D341Med (cell line): ENCODE data around the gene RERE.
"Not testable (repeated sequence)": the region's sequence is repeated elsewhere in the genome, so short reads cannot be mapped to it uniquely, and the experiment has no call there.

ENCODE experiments used
- DNase-seq: peaks from one replicate; pipeline ENCODE4 v3.0.0; 2012; ENCODE audit warnings: low spot score

RERE gene

DNA sequence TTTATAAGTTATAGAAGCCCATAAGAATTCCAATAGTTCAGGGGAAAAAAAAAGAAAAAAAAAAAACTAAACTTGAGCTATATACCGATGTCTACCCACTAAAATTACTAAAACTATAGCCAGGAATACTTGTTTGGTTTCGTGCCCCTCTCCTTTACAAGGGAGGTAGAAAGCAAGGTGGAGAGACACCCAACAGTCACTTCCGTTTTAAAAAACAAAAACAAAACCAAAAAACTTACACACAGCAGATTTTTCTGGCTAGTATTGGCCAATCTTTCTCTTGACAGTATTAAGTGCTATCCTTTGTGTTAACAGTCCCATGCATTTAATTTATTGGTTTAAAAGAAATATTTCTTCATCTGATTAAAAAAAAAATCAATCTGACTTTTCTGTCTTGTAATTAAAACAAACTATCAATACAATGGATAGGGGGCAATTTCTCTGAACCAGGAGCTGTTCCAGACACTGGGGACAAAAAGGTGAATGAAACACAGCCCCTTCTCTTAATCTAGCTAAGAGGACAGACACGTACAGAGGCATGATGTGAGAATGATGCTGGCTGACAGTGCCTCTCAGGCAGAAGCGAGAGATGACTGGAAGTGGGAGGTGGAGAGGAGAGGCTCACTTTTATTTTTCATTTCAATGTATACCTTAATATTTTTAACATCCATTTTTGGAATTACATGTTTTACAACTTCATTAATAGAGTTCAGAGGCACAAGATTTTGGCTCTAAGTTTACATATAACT, 214.8 kb downstream of the RERE start:
- DNase-seq: no peak

DNA sequence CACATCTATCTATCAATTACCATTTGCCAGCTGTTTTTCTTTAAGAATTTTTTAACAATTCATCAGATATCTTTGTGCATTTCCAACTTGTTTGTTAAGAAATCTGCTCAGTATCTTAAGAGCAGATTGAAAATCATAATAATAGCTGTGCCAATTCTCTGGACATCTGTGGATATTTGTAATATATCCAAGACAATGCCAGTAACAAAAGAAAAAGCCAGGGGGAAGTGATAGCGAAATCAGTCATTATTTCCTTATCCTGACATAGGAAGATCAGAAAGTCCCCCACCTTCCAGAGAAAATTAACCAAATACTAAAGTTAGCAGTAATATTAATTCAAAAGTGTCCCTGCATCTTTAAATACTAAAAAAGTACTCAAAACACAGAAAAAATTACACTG, 217.1 kb downstream of the RERE start:
- DNase-seq: no peak

- peak; percentile 29 for DNase-seq
These were observed 217.7 kb downstream of the RERE start for GRCh38 chr1:8599646-8600212.

- peak; percentile 30 for DNase-seq
These were observed 218.7 kb downstream of the RERE start for GRCh38 chr1:8598783-8599182.

GRCh38 chr1:8598060-8598724, 219.2 kb downstream of the RERE start:
- DNase-seq: peak; percentile 67

DNA sequence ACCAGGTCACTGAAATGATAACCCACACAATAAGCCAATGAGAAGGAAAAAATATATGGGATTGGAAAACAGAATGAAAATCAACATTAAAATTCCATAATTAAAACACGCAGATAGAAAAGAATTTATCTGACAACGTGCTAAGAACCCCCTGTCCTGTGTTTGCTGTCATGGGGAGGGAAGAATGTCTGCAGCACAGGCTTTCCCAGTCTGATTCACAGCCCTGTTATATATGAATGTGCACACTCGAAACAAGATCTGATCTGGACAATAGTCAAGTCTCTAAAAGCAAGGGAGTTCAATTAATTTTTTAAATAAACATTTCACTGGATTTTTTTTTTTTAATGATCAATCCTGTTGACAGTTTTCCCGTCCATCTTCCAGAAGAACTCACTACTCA, 220.0 kb downstream of the RERE start:
- no peak for DNase-seq

DNA sequence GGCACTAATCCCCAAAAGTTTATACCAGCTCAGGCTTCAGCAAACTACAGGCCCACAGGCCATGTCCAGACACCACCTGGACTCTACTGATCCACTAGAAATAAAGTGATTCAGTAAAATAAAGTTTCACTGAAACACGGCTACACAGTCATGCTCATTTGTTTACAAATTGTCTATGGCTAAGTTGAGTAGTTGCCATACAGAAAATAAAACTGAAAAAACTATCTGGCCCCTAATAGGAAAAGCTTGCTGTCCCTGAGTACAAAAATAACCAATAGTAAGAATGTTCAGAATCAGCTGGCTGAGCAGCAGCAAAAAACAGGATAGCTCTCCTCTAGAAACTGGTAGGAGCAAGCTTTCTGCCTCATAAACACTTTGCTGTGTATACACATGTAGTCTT, 221.5 kb downstream of the RERE start:
- no peak for DNase-seq

DNA sequence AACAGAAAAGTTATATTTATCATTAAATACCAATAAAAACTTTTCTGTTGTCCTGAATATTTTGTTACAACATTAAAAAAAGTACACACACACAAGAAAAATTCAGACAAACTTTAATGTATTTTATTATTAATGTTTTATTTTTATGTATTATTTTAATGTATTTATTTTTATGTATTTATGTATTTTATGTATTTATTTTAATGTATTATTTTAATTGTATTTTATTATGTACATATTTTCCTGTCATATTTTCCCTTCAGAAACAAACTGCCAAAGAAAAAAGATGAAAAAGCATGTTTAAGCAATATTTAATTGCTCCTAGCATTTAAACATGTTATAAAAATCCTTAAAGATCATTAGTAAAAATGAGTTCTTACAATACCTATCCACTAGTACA, 222.1 kb downstream of the RERE start:
- DNase-seq: no peak

DNA sequence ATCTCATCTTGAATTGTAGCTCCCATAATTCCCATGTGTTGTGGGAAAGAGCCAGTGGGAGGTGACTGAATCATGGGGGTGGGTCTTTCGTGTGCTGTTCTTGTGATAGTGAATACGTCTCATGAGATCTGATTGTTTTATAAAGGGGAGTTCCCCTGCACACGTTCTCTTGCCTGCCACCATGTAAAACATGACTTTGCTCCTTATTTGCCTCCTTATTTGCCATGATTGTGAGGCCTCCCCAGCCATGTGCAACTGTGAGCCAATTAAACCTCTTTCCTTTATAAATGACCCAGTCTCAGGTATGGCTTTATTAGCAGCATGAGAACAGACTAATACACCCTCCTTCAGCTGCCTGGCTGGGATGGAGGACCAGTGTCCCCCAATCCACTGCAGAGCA, 224.1 kb downstream of the RERE start:
- not testable (repeated sequence) for DNase-seq

DNA sequence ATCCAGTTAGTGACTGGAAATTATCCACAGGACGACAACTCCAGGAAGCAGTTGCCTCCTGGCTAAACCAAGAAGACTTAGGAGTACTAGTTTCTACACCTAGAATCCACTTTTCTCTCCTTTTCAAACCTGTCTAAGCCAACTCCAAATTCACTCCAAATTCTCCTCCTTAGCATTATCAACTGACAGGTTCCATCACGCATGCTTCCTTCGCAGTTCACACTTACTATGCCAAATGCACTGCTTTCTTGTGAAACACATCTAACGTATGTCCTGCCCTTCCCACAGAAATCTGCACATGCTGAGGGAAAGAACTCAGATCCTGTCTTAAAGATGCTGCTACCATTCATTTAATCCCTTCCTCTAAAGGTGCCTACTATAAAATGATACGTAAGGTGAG, 225.9 kb downstream of the RERE start:
- no peak for DNase-seq

GRCh38 chr1:8590721-8591351, 226.6 kb downstream of the RERE start:
- DNase-seq: no peak

GRCh38 chr1:8589571-8589970, 227.9 kb downstream of the RERE start:
- no peak for DNase-seq

- no peak for DNase-seq
These were observed 229.7 kb downstream of the RERE start for GRCh38 chr1:8587784-8588183.

DNA sequence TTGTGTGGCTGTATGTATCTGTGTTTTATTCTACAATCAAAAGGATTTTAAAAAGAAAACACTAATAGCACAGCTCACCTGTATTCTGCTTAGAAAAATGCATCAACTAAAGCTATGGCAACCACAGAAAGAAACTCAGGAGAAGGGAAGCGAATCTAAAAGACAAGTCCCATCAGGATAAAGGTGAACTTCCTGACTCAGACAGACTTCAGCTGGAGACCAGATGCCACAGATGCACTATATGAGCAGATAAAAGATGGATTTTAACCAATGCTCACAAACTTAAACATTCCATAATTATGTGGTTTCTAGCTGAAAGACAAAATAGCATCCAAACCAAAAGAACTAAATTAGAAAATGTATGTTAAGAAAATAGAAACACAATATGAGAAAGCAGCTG, 231.0 kb downstream of the RERE start:
- no peak for DNase-seq

- no peak for DNase-seq
These were observed 233.1 kb downstream of the RERE start for GRCh38 chr1:8584316-8584715.

DNA sequence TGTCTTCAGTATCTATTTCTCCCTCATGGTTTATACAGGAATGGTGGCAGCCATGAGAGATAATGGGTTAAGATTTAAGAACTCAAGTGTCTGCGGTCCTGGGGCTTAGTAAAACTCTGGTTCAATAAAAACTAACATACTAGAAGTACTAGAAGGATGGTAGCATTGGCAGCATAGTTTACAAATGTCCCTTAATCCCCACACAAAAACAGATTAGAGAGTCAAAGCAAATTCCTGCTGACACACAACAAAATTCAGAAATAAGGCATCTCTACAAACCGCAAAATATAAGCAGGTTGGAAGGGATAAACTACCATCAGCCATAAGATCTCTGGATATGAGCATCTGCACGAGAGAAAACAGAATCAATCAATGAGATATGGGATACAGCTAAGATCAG, 234.4 kb downstream of the RERE start:
- no peak for DNase-seq

DNA sequence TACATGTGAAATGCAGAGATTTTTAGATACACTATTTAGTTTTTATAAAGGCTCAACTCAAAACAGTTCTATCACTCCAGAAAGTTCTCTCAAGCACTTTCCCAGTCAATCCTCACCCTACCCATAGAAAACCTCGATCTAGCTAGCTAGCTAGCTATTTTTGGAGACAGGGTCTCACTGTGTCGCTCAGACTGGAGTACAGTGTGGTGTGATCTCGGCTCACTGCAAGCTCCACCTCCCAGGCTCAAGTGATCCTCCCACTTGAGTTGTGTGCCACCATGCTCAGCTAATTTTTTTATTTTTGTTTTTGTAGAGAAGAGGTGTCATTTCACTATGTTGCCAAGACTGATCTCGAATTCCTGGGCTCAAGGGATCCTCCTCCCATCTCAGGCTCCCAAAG, 236.9 kb downstream of the RERE start:
- no peak for DNase-seq

DNA sequence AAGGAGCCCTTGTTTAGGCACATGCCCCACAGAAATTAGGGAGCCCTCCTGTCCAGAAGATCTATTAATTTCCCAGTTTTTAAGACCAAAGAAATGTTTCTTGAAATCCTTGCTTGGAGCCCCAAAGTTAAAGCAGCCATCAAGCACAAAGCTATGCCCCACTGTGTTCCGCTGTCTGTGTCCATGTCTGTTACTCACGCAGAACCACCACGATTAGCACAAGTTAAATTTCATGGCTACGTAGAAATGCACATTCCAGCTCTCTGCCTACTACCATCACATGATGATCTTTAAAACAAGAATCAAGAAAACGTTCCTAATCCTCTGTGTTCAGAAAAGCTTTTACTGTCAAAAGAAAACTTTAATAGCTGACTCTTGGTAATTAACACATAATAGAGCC, 238.5 kb downstream of the RERE start:
- no peak for DNase-seq

GRCh38 chr1:8578132-8578877, 239.1 kb downstream of the RERE start:
- no peak for DNase-seq

- no peak for DNase-seq
These were observed 242.5 kb downstream of the RERE start for GRCh38 chr1:8574985-8575384.

GRCh38 chr1:8572106-8572505, 245.3 kb downstream of the RERE start:
- no peak for DNase-seq

DNA sequence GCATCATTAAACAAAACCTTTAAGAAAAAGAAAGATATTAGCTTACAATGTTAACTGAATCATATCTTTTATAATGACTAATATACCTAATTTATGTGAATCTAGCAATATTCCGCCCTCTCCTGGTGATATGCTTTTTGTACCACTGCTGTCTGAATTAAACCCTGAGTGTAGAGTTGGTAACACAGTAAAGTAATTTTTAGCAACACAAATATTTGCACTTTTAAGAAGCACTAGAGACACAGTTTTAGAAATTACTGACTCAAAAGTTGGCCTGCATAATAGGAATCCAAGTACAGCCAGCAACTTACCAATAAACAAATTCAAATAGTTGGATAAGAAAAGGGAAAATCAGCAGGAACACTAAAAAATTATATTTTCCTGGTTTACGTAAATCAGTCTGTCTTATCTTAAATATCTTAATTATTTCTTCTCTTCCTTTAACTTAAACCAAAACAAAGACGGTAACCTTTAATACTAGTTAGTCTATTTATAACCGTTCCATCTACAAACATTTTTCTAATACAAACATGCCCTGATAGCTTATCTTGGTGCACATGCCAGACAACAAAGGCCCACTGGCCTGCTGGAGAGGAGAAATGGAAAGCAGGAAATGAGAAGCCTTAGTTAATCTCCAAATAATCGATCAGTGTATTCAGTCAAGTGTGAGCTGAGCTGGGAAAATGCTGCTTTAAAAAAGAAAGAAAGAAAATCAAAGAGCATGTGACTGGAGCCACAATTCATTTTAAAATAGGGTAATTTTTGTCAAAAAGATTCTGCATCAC, 246.0 kb downstream of the RERE start:
- no peak for DNase-seq
